Left hindlimb (tissue), 1 donor: ENCODE measurements around the gene C1QTNF2.

Experiments
- DNase-seq: peaks from one replicate; pipeline ENCODE4 v3.0.0-alpha.2; 2018

The C1QTNF2 gene

GRCh38 chr5:160371294-160371693, 868 bp upstream of the C1QTNF2 start:
- no peak for DNase-seq

DNA sequence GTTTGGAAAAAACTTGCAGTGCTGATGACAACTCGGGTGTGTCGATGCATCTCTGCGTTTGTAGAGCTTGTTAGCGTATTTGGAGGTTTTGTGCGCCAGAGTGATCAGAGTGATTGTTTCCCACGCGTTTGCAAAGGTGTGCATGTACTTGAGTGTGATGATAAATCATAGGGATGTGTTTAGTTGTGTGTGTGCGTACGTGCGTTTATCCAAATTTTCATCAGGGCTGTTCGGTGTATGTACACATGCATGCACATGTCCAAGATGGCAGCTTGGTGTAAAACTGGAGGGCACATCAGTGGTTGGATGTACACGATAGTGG, 248 bp upstream of the C1QTNF2 start:
- no peak for DNase-seq

DNA sequence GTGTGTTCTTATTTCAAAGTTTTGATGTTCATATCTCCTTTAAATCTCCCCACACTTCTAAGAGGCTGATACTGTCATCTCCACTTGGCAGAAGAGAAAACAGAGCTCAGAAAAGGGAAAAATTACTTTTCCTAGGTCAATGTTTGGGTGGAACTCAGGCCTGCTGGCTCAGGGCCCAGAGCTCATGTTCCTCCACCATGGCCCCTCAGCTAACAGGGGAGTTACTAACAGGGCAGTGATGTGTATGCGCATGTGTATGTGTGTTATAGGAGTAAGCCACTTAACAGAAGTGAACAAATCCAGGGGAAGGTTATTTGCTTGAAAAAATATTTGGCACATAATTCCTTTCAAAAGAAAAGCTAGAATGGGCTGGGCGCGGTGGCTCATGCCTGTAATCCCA, 2.5 kb downstream of the C1QTNF2 start:
- no peak for DNase-seq

DNA sequence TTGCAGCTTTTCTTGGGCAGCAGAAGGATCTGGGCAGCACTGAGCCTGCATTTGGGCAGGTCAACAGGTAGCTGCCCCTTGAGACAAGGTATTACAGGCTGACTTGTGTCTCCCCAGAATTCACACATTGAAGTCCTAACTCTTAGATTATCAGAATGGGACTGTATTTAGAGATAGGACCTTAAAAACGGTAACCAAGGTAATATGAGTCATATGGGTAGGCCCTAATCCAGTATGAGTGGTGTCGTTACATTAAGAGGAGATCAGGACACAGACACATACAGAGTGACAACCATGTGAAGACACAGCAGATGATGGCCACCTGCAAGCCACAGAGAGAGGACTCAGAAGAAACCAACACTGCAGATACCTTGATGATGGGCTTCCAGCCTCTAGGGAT, 3.2 kb downstream of the C1QTNF2 start:
- no peak for DNase-seq

DNA sequence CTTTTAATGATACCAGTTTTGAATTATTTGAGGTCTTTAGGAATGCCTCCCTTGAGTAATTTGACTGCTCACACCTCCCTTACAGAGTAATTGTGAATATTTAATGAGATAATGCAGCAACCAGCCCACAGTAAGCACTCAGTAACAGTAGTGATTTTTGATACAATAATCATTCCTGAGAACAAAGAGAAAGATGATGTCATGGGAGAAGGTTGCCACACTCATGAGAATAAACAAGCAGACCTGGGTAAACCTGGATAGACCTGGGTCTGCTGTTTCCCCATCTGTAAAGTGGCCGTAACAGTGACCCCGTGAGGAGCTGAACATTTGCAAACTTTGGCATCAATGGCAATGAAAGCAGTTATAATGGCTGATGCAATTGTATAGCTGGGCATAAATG, 4.2 kb downstream of the C1QTNF2 start:
- DNase-seq = no peak

- DNase-seq = peak; percentile 68
These were observed 6.6 kb downstream of the C1QTNF2 start for GRCh38 chr5:160363660-160364395.

- peak; percentile 70 for DNase-seq
These were observed 7.2 kb downstream of the C1QTNF2 start for GRCh38 chr5:160363211-160363610.

GRCh38 chr5:160361624-160362228, 8.7 kb downstream of the C1QTNF2 start:
- DNase-seq = no peak

GRCh38 chr5:160360310-160360709, 10.1 kb downstream of the C1QTNF2 start:
- DNase-seq = no peak

GRCh38 chr5:160359816-160360215, 10.6 kb downstream of the C1QTNF2 start:
- no peak for DNase-seq

DNA sequence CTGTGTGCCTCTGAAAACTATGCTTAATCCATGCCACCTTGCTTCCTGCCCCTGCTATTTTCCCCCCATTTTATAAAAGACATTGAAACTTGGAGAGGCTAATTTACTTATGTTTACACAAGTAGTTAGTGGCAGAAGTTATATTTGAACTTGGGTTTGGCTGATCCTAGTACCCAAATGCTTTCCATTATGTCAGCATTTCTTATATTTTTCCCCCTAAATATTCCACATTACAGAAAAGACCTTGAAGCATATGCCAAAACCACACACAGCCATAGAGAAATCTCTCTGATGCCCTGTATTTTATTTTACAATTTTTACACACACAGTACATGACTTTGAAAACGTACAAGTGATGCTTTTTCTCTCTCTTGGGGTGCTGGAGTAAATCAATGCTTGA, 11.2 kb downstream of the C1QTNF2 start:
- no peak for DNase-seq

GRCh38 chr5:160357861-160358411, 12.5 kb downstream of the C1QTNF2 start:
- peak; percentile 83 for DNase-seq

- DNase-seq = no peak
These were observed 13.0 kb downstream of the C1QTNF2 start for GRCh38 chr5:160357394-160357793.

DNA sequence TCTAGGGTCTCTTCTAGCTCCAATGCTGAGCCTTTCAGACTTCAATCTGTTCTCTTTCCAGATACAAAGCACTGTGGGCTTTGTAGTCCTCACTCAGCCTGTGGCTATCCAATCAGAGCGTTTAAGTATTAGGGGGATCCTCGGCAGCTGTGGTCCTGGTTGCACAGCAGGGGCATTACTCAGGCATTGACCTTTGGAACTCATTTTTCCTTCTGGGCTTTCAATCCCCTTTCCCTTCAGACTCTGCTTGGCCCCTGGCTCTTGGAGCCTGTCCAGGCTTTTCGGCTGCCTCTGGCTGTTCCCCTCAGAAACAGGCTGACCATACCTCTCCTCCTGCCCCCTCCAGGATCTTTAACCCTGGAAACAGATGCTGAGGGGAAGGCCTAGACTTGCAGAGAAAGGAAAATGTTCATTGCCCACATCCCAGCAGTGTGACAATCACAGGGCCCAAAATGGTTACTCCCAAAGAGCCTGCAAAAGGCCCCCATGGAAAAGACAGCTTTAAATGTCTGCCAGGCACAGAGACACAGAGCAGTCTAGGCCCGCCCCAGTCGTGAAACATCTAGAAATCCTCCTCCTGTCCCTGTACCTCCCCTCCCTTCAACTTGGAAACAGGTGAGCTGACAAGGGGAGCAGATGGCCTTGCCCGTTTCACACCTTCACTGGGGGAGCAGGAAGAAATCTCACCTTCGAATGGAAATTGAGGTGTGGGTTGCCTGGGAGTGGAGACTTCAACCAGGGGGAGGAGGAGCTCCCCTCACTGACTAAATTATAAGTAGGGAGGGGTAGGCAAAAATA, 13.7 kb downstream of the C1QTNF2 start:
- DNase-seq = no peak

DNA sequence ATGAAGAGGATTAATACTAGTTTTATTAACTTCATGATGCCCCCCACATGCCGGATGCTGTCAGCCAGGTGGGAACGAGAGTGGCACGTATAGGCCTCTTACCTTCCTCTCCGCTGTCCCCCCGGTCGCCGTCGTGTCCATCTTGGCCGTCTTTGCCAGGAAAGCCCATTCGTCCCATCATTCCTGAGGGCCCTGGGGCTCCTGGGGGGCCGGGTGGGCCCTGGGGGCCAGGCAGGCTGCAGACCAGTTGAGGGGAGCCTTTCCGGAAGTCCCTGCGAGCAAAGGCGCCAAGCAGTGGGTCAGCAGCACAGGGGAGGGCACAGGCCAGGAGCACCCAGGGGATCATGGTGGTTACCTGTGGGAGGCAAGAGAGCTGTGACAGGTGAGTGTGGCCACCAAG, 15.8 kb downstream of the C1QTNF2 start:
- no peak for DNase-seq

GRCh38 chr5:160353379-160353778, 17.0 kb downstream of the C1QTNF2 start:
- DNase-seq = peak; percentile 64

DNA sequence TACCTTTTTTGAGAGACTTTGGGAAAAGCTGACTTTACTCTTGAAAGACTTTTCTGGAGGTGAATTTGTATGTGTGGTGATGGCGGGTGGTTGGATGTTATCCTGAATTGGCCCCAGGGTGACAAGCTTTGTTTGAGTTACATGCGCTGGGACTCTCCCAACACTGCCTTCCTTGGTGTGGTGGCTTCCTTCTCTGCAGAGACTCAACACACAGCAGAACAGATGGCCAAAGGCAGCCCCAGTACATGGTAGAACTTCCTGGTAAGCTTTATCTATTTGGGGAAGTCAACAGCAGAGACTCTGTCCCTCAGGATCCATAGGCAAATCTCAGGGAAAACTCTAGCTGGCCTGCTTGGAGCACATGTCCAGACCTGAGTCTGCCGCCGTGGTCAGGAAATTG, 18.1 kb downstream of the C1QTNF2 start:
- DNase-seq = no peak

- DNase-seq = no peak
These were observed 20.5 kb downstream of the C1QTNF2 start for GRCh38 chr5:160349935-160350303.

DNA sequence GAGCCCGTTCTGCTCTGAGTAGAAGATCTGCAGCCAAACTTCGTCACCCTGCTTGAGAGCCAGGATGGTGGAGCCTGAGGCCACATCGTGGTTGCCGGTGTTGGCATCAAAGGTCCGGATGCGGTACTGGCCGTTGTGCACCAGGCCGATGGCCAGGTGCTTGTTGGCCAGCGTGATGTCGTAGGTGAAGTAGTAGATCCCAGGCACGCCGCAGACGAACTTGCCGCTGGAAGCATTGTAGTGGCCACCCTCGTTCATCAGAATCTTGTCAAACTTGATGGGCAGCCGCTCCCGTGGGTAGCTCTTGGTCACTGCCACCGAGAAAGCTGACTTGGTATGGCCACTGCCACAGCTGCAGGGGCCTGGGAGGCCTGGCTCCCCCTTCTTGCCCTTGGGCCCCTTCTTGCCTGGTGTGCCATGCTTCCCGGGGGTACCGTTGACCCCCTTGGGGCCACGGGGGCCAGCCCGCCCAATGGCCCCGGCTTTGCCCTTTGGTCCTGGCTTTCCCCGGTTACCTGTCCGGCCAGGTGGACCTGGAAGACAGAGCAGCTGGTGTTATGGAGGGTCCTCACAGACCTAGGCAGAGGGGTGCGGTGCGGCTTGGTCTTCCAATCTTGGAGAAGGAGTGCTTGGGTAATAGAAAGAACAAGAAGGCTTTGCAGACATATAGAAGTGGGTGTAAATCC, 21.0 kb downstream of the C1QTNF2 start:
- DNase-seq = no peak

GRCh38 chr5:160348080-160348479, 22.3 kb downstream of the C1QTNF2 start:
- no peak for DNase-seq

DNA sequence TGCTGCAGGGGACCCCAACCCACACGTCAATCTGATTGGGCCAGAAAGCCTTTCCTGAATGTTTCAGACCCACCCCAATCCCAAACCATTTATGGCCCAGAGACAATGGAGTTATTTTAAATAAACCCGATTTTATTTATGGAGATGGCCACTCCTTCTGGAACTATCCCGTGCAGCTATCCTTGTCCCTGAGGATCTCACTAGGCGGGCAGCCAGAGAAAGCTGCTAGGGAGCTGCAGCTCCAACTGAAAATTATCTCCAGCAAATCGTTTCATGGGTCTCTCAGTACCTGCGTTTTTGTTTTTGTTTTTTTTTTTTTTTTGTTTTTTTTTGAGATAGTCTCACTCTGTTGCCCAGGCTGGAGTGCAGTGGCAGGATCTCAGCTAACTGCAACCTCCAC, 23.0 kb downstream of the C1QTNF2 start:
- DNase-seq = peak; percentile 70

DNA sequence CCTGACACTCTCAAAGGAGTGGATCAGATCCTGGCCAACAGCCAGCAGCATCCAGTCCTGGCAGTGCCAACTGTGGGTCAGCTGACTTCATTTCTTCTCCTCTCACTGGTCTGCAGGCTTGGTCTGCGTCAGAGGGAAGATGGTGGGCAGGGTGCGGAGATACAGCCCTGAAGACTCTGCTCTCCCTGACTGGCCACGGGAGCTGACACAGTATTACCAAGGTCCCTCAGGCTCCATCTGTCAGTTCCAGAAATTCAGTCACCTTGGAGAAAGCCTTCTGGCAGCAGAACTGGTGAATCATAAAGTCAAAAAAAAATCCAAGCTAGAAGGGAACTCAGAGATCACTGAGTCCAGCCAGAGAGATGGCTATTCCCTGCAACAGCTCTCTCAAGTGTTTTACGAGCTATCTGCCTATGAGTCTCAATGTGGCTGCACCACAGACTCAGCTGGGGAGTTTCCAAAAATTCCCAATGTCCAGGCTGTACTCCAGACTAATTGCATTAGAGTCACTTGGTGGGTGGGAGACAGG, 27.9 kb downstream of the C1QTNF2 start:
- DNase-seq = no peak

DNA sequence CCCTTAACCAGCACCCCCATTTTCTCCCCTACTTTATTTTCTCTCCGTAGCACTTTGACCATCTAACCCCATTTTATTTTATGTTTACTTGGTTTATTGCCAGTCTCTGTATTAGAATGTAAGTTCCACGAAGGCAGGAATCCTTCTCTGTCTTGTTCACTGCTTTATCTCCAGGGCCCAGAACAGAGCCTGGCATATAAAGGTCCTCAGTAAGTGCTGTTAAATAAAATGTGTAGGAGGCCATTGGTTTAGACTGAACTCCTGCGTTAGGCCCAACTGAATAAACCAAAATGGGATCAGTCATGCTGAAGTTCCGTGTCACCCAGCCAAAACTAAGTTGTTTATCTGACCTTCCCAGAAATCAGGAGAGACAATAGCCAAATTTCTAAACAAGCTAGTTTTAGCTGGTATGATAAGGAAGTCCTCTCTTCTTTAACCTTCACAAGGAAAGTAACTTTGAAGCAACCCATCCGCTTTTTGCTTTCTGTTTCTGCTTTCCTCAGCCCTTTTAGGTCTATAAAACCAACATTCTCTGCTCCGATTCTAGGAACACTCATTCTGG, 29.0 kb downstream of the C1QTNF2 start:
- DNase-seq = no peak
